Measurements from ENCODE around the gene AHCTF1.

Gene AHCTF1

DNA sequence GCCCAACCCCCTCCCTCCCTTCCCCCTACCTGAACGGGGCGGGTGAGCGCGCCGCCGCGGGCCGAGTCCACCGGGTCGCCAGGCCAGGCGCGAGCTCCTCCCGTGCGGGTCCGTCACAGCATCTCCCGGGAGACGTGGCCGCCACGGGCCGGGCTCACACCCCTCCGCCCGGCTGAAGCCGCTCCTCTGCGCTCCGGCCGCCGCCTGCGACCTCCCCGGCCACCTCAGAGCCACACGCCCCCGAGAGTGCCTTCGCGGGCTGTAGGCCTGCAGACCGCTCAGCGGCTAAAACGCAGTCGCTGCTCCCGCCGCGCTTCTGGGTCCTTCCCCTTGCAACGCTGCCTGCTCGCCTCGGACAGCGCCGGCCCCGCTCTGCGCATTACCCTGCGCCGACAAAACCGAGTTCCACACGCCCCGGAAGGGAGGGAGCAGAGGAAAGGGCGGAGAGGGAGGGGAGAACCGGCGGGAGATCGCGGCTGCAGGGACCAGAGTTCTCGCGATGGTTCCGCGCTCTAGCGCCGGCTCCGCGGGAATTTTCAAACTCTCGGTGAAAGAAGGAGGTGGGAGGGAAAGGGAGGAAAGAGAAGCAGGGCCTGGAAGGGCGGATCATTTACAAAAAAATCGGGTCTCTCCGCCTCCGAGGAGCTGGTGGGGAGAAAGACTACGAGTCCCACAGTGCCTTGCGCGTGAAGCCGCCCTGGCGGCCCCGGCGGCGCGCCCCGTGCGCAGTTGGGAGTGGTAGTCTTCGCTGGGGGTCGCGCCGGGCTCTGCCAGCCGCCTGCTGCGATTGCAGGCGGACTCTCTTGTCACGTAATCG, at the start of gene AHCTF1:
Gene AHCTF1 (minus strand): TSS at position 400 of the 817 bp plus-strand sequence. CDS start 13,578 bp downstream, outside the sequence.
- H3K4me3 ChIP-seq (ENCODE audit: low read length), result peak within 1 kb of the TSS; percentile 99
- H3K36me3 ChIP-seq (ENCODE audit: insufficient read depth, low read length), result peaks cover 16% of the 10 kb centered on the region
- peak within 1 kb of the TSS; percentile 73 for H2AFZ ChIP-seq (ENCODE audit: low read depth, low read length)
- peaks cover 5% of the 10 kb centered on the region for H3K4me1 ChIP-seq (ENCODE audit: insufficient read depth, low read length)
- H3K27me3 ChIP-seq (ENCODE audit: insufficient read depth, low read length), result no peaks in the 10 kb centered on the region
- H3K9me3 ChIP-seq (ENCODE audit: low read length), result peaks cover 14% of the 10 kb centered on the region

DNA sequence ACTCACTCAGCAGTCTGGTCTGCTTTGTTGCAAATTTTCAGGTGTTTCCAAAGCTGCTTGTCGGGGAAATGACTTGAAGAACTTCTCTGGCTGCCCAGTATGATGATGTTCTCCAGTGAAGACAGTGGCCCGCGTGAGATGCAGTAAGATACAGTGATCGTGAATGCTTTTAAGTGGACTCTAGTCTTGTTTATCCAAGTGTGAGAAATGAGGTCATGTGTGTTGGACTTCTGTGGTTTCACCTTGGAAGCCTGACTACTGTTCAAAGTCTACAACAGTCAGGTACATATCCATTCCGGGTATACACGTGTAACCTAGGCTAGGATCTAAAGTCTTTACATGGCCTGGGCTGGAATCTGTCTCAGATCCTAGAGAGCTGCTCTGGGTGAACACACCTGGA, 47.0 kb upstream of the AHCTF1 start:
- Histone ChIP-seq H3K36me3 (ENCODE audit: insufficient read depth, low read length) (peaks cover 27% of the 10 kb centered on the region), H2AFZ (ENCODE audit: low read depth, low read length) (no peak overlapping the region), H3K4me1 (ENCODE audit: insufficient read depth, low read length) (no peaks in the 10 kb centered on the region), H3K4me3 (ENCODE audit: low read length) (no peak overlapping the region), H3K9me3 (ENCODE audit: low read length) (peaks cover 52% of the 10 kb centered on the region), H3K27me3 (ENCODE audit: insufficient read depth, low read length) (no peaks in the 10 kb centered on the region)

DNA sequence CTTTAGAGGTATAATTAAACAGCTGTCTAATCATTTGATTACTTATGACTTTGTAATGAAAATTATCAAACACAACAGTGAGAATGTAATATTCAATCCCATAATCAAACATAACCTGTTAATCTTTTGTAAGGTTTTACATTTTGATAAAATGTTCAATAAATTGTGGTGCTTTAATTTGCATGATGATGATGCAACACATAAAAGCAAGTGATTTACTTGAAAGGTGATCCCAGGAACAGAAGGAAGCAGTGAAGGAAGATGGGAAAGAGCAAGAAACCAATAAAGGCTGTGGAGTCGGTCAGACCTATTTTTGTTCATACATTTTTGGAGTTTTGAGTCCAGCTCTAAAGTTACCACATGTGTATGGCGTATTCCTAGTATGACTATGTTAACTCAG, 46.5 kb upstream of the AHCTF1 start:
- H2AFZ ChIP-seq (ENCODE audit: low read depth, low read length), result no peak overlapping the region
- H3K9me3 ChIP-seq (ENCODE audit: low read length), result peaks cover 51% of the 10 kb centered on the region
- no peaks in the 10 kb centered on the region for H3K27me3 ChIP-seq (ENCODE audit: insufficient read depth, low read length)
- H3K4me1 ChIP-seq (ENCODE audit: insufficient read depth, low read length), result no peaks in the 10 kb centered on the region
- H3K36me3 ChIP-seq (ENCODE audit: insufficient read depth, low read length), result peaks cover 28% of the 10 kb centered on the region
- H3K4me3 ChIP-seq (ENCODE audit: low read length), result no peak overlapping the region

DNA sequence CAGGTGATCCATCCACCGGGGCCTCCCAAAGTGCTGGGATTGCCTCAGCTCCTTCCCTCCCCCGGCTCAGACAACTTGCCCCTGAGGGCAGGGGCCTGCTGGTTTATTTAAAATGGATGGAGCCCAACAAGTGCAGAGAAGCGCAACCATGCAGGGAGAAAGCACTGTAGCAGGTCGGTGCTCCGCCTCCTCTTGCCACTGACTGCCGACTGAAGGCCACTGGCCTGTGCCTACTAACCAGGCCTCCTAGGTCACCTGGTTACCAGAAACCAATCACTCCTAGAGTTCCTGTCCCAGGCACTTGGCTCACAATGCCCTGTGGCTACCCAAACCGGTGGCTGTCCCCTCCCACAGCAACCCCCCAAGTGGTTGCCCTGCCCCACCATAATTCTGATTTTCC, 40.2 kb upstream of the AHCTF1 start:
- Histone ChIP-seq H2AFZ (ENCODE audit: low read depth, low read length) (no peak overlapping the region), H3K9me3 (ENCODE audit: low read length) (peaks cover 43% of the 10 kb centered on the region), H3K27me3 (ENCODE audit: insufficient read depth, low read length) (no peaks in the 10 kb centered on the region)

DNA sequence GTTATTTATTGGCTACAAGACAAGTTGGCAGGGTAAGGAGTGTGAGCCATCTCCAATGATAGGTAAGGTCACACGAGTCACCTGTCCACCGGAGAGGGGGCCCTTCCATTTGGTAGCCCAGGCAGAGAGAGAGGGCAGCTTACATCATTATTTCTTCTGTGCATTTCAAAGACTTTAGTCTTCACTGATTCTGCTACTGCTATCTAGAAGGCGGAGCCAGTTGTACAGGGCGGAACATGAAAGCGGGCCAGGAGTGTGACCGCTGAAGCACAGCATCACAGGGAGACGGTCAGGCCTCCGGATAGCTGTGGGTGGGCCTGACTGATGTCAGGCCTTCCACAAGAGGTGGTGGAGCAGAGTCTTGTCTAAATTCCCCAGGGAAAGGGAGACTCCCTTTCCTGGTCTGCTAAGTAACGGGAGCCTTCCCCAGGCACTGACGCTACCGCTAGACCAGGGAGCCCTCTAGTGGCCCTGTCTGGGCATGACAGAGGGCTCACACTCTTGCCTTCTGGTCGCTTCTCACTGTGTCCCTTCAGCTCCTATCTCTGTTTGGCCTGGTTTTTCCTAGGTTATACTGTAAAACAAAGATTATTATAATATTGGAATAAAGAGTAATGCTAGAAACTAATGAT, 39.5 kb upstream of the AHCTF1 start:
- peaks cover 43% of the 10 kb centered on the region for H3K9me3 ChIP-seq (ENCODE audit: low read length)

More for the DNA sequence above, 40.2 kb upstream of the AHCTF1 start:
- no peaks in the 10 kb centered on the region for H3K4me1 ChIP-seq (ENCODE audit: insufficient read depth, low read length)
- H3K36me3 ChIP-seq (ENCODE audit: insufficient read depth, low read length), result peaks cover 13% of the 10 kb centered on the region
- H3K4me3 ChIP-seq (ENCODE audit: low read length), result no peak overlapping the region

GRCh38 chr1:246969621-246970020, 37.9 kb upstream of the AHCTF1 start:
- Histone ChIP-seq H3K36me3 (ENCODE audit: insufficient read depth, low read length) (peaks cover 13% of the 10 kb centered on the region), H3K9me3 (ENCODE audit: low read length) (peaks cover 43% of the 10 kb centered on the region), H3K4me3 (ENCODE audit: low read length) (no peak overlapping the region), H3K27me3 (ENCODE audit: insufficient read depth, low read length) (no peaks in the 10 kb centered on the region), H2AFZ (ENCODE audit: low read depth, low read length) (no peak overlapping the region), H3K4me1 (ENCODE audit: insufficient read depth, low read length) (no peaks in the 10 kb centered on the region)

More for the DNA sequence above, 39.5 kb upstream of the AHCTF1 start:
- H3K4me1 ChIP-seq (ENCODE audit: insufficient read depth, low read length), result no peaks in the 10 kb centered on the region
- H3K27me3 ChIP-seq (ENCODE audit: insufficient read depth, low read length), result no peaks in the 10 kb centered on the region
- H3K4me3 ChIP-seq (ENCODE audit: low read length), result no peak overlapping the region
- H2AFZ ChIP-seq (ENCODE audit: low read depth, low read length), result no peak overlapping the region
- H3K36me3 ChIP-seq (ENCODE audit: insufficient read depth, low read length), result peaks cover 11% of the 10 kb centered on the region

DNA sequence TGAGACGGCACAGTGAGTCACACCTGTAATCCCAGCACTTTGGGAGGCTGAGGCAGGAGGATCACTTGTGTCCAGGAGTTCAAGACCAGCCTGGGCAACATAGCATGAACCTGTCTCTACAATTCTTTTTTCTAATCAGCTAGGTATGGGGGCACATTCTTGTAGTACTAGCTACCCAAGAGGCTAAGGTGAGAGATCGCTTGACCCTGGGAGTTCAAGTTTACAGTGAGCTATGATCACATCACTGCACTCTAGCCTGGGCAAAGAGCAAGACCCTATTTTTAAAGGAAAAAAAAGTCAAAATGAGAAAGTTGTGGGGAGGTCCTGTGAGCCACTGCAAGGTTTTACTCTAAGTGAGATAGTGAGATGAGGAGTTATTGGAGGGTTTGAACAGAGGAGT, 34.8 kb upstream of the AHCTF1 start:
- H3K27me3 ChIP-seq (ENCODE audit: insufficient read depth, low read length), result no peaks in the 10 kb centered on the region
- peaks cover 39% of the 10 kb centered on the region for H3K9me3 ChIP-seq (ENCODE audit: low read length)
- H3K36me3 ChIP-seq (ENCODE audit: insufficient read depth, low read length), result peaks cover 28% of the 10 kb centered on the region
- no peak overlapping the region for H3K4me3 ChIP-seq (ENCODE audit: low read length)
- H3K4me1 ChIP-seq (ENCODE audit: insufficient read depth, low read length), result no peaks in the 10 kb centered on the region
- no peak overlapping the region for H2AFZ ChIP-seq (ENCODE audit: low read depth, low read length)

DNA sequence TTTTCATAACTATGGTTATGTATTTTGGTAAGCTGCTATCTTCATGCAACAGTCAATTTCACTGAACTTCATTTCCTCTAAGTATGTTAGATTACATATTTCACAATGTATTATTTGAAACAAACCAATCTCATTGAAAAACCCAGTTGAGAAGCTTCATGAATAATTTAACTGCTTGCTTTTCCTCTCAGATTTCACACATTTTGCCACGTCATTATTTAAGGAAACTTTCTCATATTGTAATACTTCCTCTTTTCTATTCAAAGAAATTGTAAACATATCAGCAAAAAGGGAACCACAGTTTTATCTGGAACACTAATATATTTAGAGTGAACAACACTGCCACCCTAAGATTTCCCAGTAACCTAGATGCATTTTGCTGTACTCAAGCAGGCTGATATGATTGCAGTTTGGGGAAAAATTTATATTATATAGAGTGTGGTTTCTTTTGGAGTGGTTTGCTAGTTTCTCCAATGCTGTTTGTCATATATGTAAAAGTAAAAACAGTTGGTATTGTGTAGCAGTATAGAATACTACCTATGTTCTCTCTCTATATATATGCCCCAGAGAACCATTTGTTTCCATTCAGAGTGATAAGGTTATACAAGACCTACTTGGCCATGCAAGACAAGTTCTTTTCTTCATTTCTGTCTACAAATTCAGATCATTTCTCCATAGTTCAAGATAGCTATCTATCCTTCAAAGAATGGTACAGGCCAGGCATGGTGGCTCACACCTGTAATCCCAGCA, 28.4 kb upstream of the AHCTF1 start:
- Histone ChIP-seq H3K9me3 (ENCODE audit: low read length) (peaks cover 17% of the 10 kb centered on the region), H3K36me3 (ENCODE audit: insufficient read depth, low read length) (peaks cover 43% of the 10 kb centered on the region), H3K4me1 (ENCODE audit: insufficient read depth, low read length) (no peaks in the 10 kb centered on the region)

DNA sequence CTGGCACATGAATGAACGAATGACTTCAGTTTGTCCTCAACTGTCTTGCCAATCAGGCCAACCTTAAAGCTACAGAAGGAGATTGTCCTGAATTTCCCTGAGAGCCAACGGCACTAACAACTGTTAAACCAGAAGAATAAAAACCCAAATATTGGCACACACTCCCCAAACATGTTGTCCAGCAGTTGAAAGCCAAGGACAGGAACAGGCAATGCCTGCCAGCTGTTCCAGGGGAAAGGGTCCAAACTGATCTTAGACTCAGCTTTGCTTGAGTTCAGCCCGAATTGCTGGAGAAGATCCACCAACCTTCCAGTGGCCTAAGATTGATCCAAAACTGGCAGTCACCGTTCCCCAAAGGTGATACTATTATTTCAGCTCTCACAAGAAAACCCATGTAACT, 22.4 kb upstream of the AHCTF1 start:
- no peak overlapping the region for H3K4me3 ChIP-seq (ENCODE audit: low read length)
- no peaks in the 10 kb centered on the region for H3K27me3 ChIP-seq (ENCODE audit: insufficient read depth, low read length)
- no peak overlapping the region for H2AFZ ChIP-seq (ENCODE audit: low read depth, low read length)
- H3K9me3 ChIP-seq (ENCODE audit: low read length), result peaks cover 9% of the 10 kb centered on the region
- no peaks in the 10 kb centered on the region for H3K4me1 ChIP-seq (ENCODE audit: insufficient read depth, low read length)
- H3K36me3 ChIP-seq (ENCODE audit: insufficient read depth, low read length), result peaks cover 10% of the 10 kb centered on the region

More for the DNA sequence above, 28.4 kb upstream of the AHCTF1 start:
- Histone ChIP-seq H3K27me3 (ENCODE audit: insufficient read depth, low read length) (no peaks in the 10 kb centered on the region), H3K4me3 (ENCODE audit: low read length) (no peak overlapping the region), H2AFZ (ENCODE audit: low read depth, low read length) (no peak overlapping the region)

DNA sequence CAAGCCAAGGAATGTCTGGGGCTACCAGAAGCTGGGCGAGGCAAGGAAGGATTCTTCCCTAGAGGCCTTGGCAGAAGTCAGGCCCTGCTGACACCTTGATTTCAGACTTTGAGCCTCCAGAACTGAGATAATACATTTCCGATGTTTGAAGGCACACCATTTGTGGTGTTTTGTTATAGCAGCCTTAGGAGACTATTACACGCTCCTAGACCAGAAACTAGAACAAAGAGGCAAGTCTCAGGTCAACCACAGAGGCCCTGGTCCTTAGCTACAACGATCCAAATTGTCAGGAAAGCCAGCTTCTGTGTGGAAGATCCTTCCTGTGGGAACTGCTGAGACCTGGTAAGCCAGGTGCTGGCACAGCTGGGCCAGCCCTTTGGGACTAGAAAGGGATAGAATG, 19.7 kb upstream of the AHCTF1 start:
- Histone ChIP-seq H3K4me1 (ENCODE audit: insufficient read depth, low read length) (no peaks in the 10 kb centered on the region), H3K36me3 (ENCODE audit: insufficient read depth, low read length) (no peaks in the 10 kb centered on the region), H3K9me3 (ENCODE audit: low read length) (peaks cover 7% of the 10 kb centered on the region), H2AFZ (ENCODE audit: low read depth, low read length) (no peak overlapping the region), H3K27me3 (ENCODE audit: insufficient read depth, low read length) (no peaks in the 10 kb centered on the region), H3K4me3 (ENCODE audit: low read length) (no peak overlapping the region)

GRCh38 chr1:246949956-246950355, 18.2 kb upstream of the AHCTF1 start:
- H3K9me3 ChIP-seq (ENCODE audit: low read length), result peaks cover 7% of the 10 kb centered on the region
- no peak overlapping the region for H3K4me3 ChIP-seq (ENCODE audit: low read length)
- H3K36me3 ChIP-seq (ENCODE audit: insufficient read depth, low read length), result no peaks in the 10 kb centered on the region
- no peak overlapping the region for H2AFZ ChIP-seq (ENCODE audit: low read depth, low read length)
- no peaks in the 10 kb centered on the region for H3K4me1 ChIP-seq (ENCODE audit: insufficient read depth, low read length)
- no peaks in the 10 kb centered on the region for H3K27me3 ChIP-seq (ENCODE audit: insufficient read depth, low read length)

DNA sequence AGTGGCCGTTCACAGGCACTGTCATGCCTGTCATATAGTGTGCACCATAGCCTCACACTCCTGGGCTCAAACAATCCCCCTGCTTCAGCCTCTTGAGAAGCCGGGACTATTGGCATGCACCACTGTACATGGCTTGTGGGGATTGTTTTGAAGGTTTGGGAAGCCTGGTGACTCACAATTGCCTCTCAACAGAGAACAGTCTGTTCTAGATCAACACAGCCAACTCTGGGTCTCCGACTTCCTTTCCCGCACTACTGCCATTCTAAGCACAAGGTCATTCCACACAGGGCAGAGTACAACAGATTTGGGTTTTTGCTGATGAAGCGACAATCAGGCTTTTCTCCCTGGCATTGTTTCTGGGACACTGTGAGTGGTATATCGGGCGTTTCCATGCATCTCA, 15.5 kb upstream of the AHCTF1 start:
- H2AFZ ChIP-seq (ENCODE audit: low read depth, low read length), result no peak overlapping the region
- H3K27me3 ChIP-seq (ENCODE audit: insufficient read depth, low read length), result no peaks in the 10 kb centered on the region
- H3K4me3 ChIP-seq (ENCODE audit: low read length), result no peak overlapping the region
- H3K4me1 ChIP-seq (ENCODE audit: insufficient read depth, low read length), result no peaks in the 10 kb centered on the region
- H3K36me3 ChIP-seq (ENCODE audit: insufficient read depth, low read length), result peaks cover 3% of the 10 kb centered on the region
- H3K9me3 ChIP-seq (ENCODE audit: low read length), result peaks cover 3% of the 10 kb centered on the region

DNA sequence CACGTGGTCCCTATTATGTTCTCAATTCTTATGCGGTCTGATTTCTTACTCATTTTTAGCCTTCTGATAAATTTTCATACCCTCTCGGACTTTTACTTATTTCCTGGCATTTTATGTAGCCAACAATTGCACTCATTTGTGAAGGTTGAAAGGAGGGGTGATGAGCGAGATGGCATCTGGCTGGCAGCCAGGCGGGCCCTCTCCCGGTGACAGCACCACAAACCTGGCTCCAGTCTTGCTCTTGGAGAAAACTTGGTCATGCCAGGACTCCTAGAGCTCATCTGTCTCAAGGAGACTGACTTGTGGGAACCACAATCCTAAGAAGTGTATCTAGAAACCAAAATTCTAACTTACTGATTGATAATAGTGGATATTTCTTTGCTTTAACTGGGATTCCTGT, 14.6 kb upstream of the AHCTF1 start:
- H3K36me3 ChIP-seq (ENCODE audit: insufficient read depth, low read length), result peaks cover 3% of the 10 kb centered on the region
- no peak overlapping the region for H2AFZ ChIP-seq (ENCODE audit: low read depth, low read length)
- H3K4me3 ChIP-seq (ENCODE audit: low read length), result no peak overlapping the region
- no peaks in the 10 kb centered on the region for H3K27me3 ChIP-seq (ENCODE audit: insufficient read depth, low read length)
- H3K4me1 ChIP-seq (ENCODE audit: insufficient read depth, low read length), result no peaks in the 10 kb centered on the region
- H3K9me3 ChIP-seq (ENCODE audit: low read length), result peaks cover 8% of the 10 kb centered on the region
